IMR-90 (cell line): ENCODE measurements around the gene SYCE3. TPM values are rescaled to one million over a fixed set of nuclear protein-coding genes. Genes with fewer than 3 reads are reported as not detected.

Experiments used
- ATAC-seq: fragments of 200-7000 bp; cut with Tn5 transposase; 2 replicates; pipeline ENCODE4 v1.9.1; 2020; ENCODE audit warnings: low read depth, mild to moderate bottlenecking, moderate library complexity
- BruUV-seq: library from RNA; stranded (reverse); fragments of 400-500 nt; replicated peaks from 2 replicates; lab custom pipeline; 2021; lab: Mats Ljungman, UMichigan
- CTCF ChIA-PET: fragments of 300-600 bp; formaldehyde crosslinking; extraction: SDS; loops from one replicate; lab custom pipeline; 2021; ENCODE audit warnings: antibody characterized with exemption; lab: Yijun Ruan, JAX
- POLR2A ChIA-PET: fragments of 300-600 bp; sonication (Branson Sonifier 250); formaldehyde crosslinking; loops from one replicate; lab custom pipeline; 2022; ENCODE audit warnings: antibody characterized with exemption; ENCODE audit not compliant: unreplicated experiment; lab: Charles Lee
- DNase-seq: peaks from one replicate; pipeline ENCODE4 v3.0.0; 2013
- H2AFZ ChIP-seq: replicated peaks from 2 replicates; pipeline ENCODE3; 2013; ENCODE audit warnings: low read length, mild to moderate bottlenecking; ENCODE audit not compliant: poor library complexity
- H2AK5ac ChIP-seq: 2 replicates; pipeline ENCODE4 v1.6.1; 2013; ENCODE audit warnings: low read depth, low read length, inconsistent platforms
- H2AK9ac ChIP-seq: replicated peaks from 2 replicates; pipeline ENCODE3; 2013; ENCODE audit warnings: mild to moderate bottlenecking, low read depth, low read length, moderate library complexity; ENCODE audit not compliant: poor library complexity
- H2BK120ac ChIP-seq: 2 replicates; pipeline ENCODE4 v1.6.1; 2013; ENCODE audit warnings: low read depth, low read length, inconsistent platforms
- H2BK15ac ChIP-seq: 3 replicates; pipeline ENCODE4 v1.6.1; 2013; ENCODE audit warnings: low read depth, low read length, inconsistent platforms
- H2BK20ac ChIP-seq: 2 replicates; pipeline ENCODE4 v1.6.1; 2013; ENCODE audit warnings: low read depth, mild to moderate bottlenecking, inconsistent platforms, low read length, moderate library complexity
- H2BK5ac ChIP-seq: 2 replicates; pipeline ENCODE4 v1.6.1; 2013; ENCODE audit warnings: mild to moderate bottlenecking, low read depth, low read length, inconsistent platforms; ENCODE audit not compliant: poor library complexity, severe bottlenecking
- H3K14ac ChIP-seq: replicated peaks from 2 replicates; pipeline ENCODE4 v1.6.1; 2013; ENCODE audit warnings: low read depth, low read length, inconsistent platforms
- H3K18ac ChIP-seq: 2 replicates; pipeline ENCODE4 v1.6.1; 2013; ENCODE audit warnings: low read depth, low read length, control low read depth
- H3K23ac ChIP-seq: 2 replicates; pipeline ENCODE4 v1.6.1; 2013; ENCODE audit warnings: low read depth, low read length, inconsistent platforms
- H3K27ac ChIP-seq: 2 replicates; pipeline ENCODE4 v1.5.1; 2013; ENCODE audit warnings: mild to moderate bottlenecking, control low read depth, low read length; ENCODE audit not compliant: insufficient read depth
- H3K27me3 ChIP-seq: 2 replicates; pipeline ENCODE4 v1.6.1; 2013; ENCODE audit warnings: low read length; ENCODE audit not compliant: control insufficient read depth, insufficient read depth
- H3K36me3 ChIP-seq: 2 replicates; pipeline ENCODE4 v1.6.1; 2013; ENCODE audit warnings: low read length, mixed read lengths; ENCODE audit not compliant: control insufficient read depth, insufficient read depth
- H3K4ac ChIP-seq: 2 replicates; pipeline ENCODE4 v1.6.1; 2013; ENCODE audit warnings: low read depth, low read length, inconsistent platforms
- H3K4me1 ChIP-seq: 2 replicates; pipeline ENCODE4 v1.6.1; 2013; ENCODE audit warnings: low read length, mixed read lengths; ENCODE audit not compliant: control insufficient read depth, insufficient read depth
- H3K4me2 ChIP-seq: 2 replicates; pipeline ENCODE4 v1.6.1; 2013; ENCODE audit warnings: low read depth, mild to moderate bottlenecking, control low read depth, low read length, moderate library complexity
- H3K4me3 ChIP-seq: 2 replicates; pipeline ENCODE4 v1.5.1; 2013; ENCODE audit warnings: low read depth, mild to moderate bottlenecking, control low read depth, low read length, moderate library complexity; ENCODE audit not compliant: insufficient read depth
- H3K56ac ChIP-seq: 2 replicates; pipeline ENCODE4 v1.6.1; 2013; ENCODE audit warnings: low read length, inconsistent platforms; ENCODE audit not compliant: insufficient read depth; ENCODE audit errors: extremely low read depth
- H3K79me1 ChIP-seq, 2 experiments: 2 replicates each; pipeline ENCODE4 v1.6.1; 2013; ENCODE audit warnings: low read length in 2 of 2, inconsistent platforms in 1 of 2, low read depth in 1 of 2
- H3K9ac ChIP-seq: 2 replicates; pipeline ENCODE4 v1.6.1; 2013; ENCODE audit warnings: low read depth, low read length, control low read depth
- H3K9me1 ChIP-seq: 2 replicates; pipeline ENCODE4 v1.6.1; 2013; ENCODE audit warnings: low read length, inconsistent platforms; ENCODE audit not compliant: insufficient read depth
- H3K9me3 ChIP-seq: 2 replicates; pipeline ENCODE4 v1.6.1; 2013; ENCODE audit warnings: low read length; ENCODE audit not compliant: control insufficient read depth, insufficient read depth
- H4K20me1 ChIP-seq: 2 replicates; pipeline ENCODE4 v1.6.1; 2013; ENCODE audit warnings: low read length, inconsistent platforms; ENCODE audit not compliant: insufficient read depth
- H4K5ac ChIP-seq: 2 replicates; pipeline ENCODE4 v1.6.1; 2013; ENCODE audit warnings: mild to moderate bottlenecking, low read depth, low read length, control low read depth
- H4K8ac ChIP-seq, 2 experiments: 2 replicates each; pipeline ENCODE4 v1.6.1; 2013; ENCODE audit warnings: low read depth in 2 of 2, low read length in 2 of 2, control low read depth in 1 of 2, inconsistent platforms in 1 of 2
- H4K91ac ChIP-seq: 2 replicates; pipeline ENCODE4 v1.6.1; 2013; ENCODE audit warnings: low read depth, low read length, inconsistent platforms; ENCODE audit not compliant: insufficient read depth
- BHLHE40 ChIP-seq: fragments of 150-350 bp; IDR thresholded peaks from 2 replicates; pipeline ENCODE4 v1.6.1; 2016; ENCODE audit warnings: mild to moderate bottlenecking, low read depth, low read length
- CEBPB ChIP-seq: IDR thresholded peaks from 2 replicates; pipeline ENCODE4 v1.6.1; 2012; ENCODE audit warnings: low read depth, low read length, improper control_type of control experiment
- CHD1 ChIP-seq: IDR thresholded peaks from 2 replicates; pipeline ENCODE4 v1.6.1; 2012; ENCODE audit warnings: low read depth, low read length, improper control_type of control experiment
- FOS ChIP-seq: fragments of 150-350 bp; IDR thresholded peaks from 2 replicates; pipeline ENCODE4 v1.6.1; 2016; ENCODE audit warnings: low read depth, low read length
- MAFK ChIP-seq: IDR thresholded peaks from 2 replicates; pipeline ENCODE4 v1.6.1; 2012; ENCODE audit warnings: low read depth, low read length, improper control_type of control experiment
- MAZ ChIP-seq: IDR thresholded peaks from 2 replicates; pipeline ENCODE4 v1.6.1; 2012; ENCODE audit warnings: low read depth, mild to moderate bottlenecking, low read length, improper control_type of control experiment, moderate library complexity, borderline replicate concordance
- MXI1 ChIP-seq: IDR thresholded peaks from 2 replicates; pipeline ENCODE4 v1.6.1; 2012; ENCODE audit warnings: low read depth, mild to moderate bottlenecking, low read length, moderate library complexity, borderline replicate concordance
- NFE2L2 ChIP-seq: fragments of 150-350 bp; IDR thresholded peaks from 2 replicates; pipeline ENCODE4 v1.6.1; 2016; ENCODE audit warnings: low read depth, mild to moderate bottlenecking, low read length
- POLR2A ChIP-seq: IDR thresholded peaks from 2 replicates; pipeline ENCODE4 v1.6.1; 2012; ENCODE audit warnings: mild to moderate bottlenecking, low read depth, low read length
- RAD21 ChIP-seq: IDR thresholded peaks from 2 replicates; pipeline ENCODE4 v1.6.1; 2012; ENCODE audit warnings: low read length, improper control_type of control experiment
- RFX5 ChIP-seq: IDR thresholded peaks from 2 replicates; pipeline ENCODE4 v1.8.0; 2012; ENCODE audit warnings: low read depth, mild to moderate bottlenecking, low read length, moderate library complexity
- SMC3 ChIP-seq: fragments of 150-350 bp; IDR thresholded peaks from 2 replicates; pipeline ENCODE4 v1.6.1; 2016; ENCODE audit warnings: low read depth, mild to moderate bottlenecking, antibody characterized with exemption, low read length, moderate library complexity
- WGBS, 2 experiments: methylation state at CpG; one replicate each; pipeline versions ENCODE4 v1.1.5 to v1.1.7; 2013; ENCODE audit warnings: missing lambda C conversion rate in 2 of 2; ENCODE audit not compliant: insufficient read length in 1 of 2; ENCODE audit errors: extremely low coverage in 2 of 2; 5-methylcytosine and 5-hydroxymethylcytosine counted together
- dilution Hi-C: fragments of 300-500 bp; cut with HindIII; formaldehyde crosslinking; loops from one replicate; pipeline ENCODE4 v1.14.3; 2018; ENCODE audit warnings: low sequenced_read_pairs; ENCODE audit not compliant: unreplicated experiment
- in situ Hi-C: fragments of 300-500 bp; cut with MboI; formaldehyde crosslinking; loops from 3 replicates; pipeline ENCODE4 v1.14.3; 2019; ENCODE audit warnings: low sequenced_read_pairs, inconsistent platforms, mixed read lengths
- intact Hi-C: fragments of 100-400 bp; cut with micrococcal nuclease; formaldehyde crosslinking; loops from 2 replicates; pipeline ENCODE4 v1.10.0; 2022
- polyA plus RNA-seq, 3 experiments: library from polyadenylated mRNA; depleted of rRNA; stranded (reverse); fragments of >200 nt; gene quantifications; 2 replicates each; pipeline ENCODE4 v1.2.3, GENCODE V29; 2012; ENCODE audit warnings: low replicate concordance in 1 of 3
- total RNA-seq: library from RNA; depleted of rRNA; stranded (reverse); fragments of >200 nt; gene quantifications from 2 replicates; pipeline ENCODE4 v1.2.3, GENCODE V29; 2012
- TF ChIP-seq, protein P1 (sequence below): conservative IDR thresholded peaks from 2 replicates; pipeline ENCODE4 v1.5.1; 2012; ENCODE audit warnings: mild to moderate bottlenecking, low read depth, low read length, improper control_type of control experiment
- TF ChIP-seq, protein P2 (sequence below): fragments of 150-350 bp; IDR thresholded peaks from 2 replicates; pipeline ENCODE4 v1.6.1; 2017; ENCODE audit warnings: mild to moderate bottlenecking, antibody characterized with exemption, low read length, low read depth
- TF ChIP-seq, protein P3 (sequence below): fragments of 150-350 bp; IDR thresholded peaks from 2 replicates; pipeline ENCODE4 v1.6.1; 2016; ENCODE audit warnings: low read depth, mild to moderate bottlenecking, low read length, moderate library complexity, borderline replicate concordance

The SYCE3 gene
- total and polyA plus RNA-seq, 2 of the 4 experiments (the other 2 are of a cell fraction), result not detected

DNA sequence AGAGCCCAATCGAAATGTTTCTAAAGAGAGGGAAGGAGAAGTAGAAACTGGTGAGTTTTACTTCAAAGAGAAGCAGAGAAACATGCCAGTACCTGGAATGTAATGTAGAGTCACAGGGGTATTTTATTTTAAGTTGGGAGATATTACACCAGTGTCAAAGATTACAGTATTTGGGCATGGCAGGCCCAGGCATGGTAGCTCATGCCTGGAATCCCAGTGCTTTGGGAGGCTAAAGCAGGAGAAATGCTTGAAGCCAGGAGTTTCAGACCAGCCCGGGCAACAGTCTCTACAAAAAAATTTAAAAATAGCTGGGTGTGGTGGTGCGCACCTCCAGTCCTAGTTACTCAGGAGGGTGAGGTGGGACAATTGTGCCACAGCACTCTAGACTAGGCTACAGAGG lies 2.7 kb downstream of the SYCE3 start:
- H2BK15ac ChIP-seq, result no peak overlapping the region
- no peak overlapping the region for H3K23ac ChIP-seq
- H2BK5ac ChIP-seq, result no peak overlapping the region
- no peak for ATAC-seq
- DNase-seq, result no peak
- POLR2A ChIA-PET, result no interaction called here
- CTCF ChIA-PET, result interaction anchor here (0.6 to 1.2 kb wide), 3 partner anchors 51 to 87 kb away, joined by 3 to 4 read pairs (median 3); no protein-coding TSS in a partner anchor
- no peak overlapping the region for H3K4me2 ChIP-seq
- peaks cover 31% of the 10 kb centered on the region for H3K27me3 ChIP-seq
- H2BK120ac ChIP-seq, result no peak overlapping the region
- H3K14ac ChIP-seq, result no peak overlapping the region
- no peak overlapping the region for H3K18ac ChIP-seq
- no peaks in the 10 kb centered on the region for H3K79me1 ChIP-seq
- no peak overlapping the region for H2AK9ac ChIP-seq
- 0 out of 2 replicates have a peak, but pooled peaks cover 4% of the 10 kb centered on the region for H3K9me1 ChIP-seq
- H3K27ac ChIP-seq, result no peak overlapping the region
- H2AK5ac ChIP-seq, result no peak overlapping the region
- WGBS, 2 experiments, result no CpG with 5 or more reads among the region's 3 CpGs
- in situ Hi-C loops (no loop called here), dilution Hi-C loops (no loop called here), intact Hi-C loops (no loop called here)
- H3K9me3 ChIP-seq, result no peaks in the 10 kb centered on the region
- no peak overlapping the region for H4K91ac ChIP-seq
- no peak overlapping the region for H3K4ac ChIP-seq
- BruUV-seq, result no TSS peak
- no peak overlapping the region for H3K4me3 ChIP-seq
- no peak for TF ChIP-seq FOS
- TF ChIP-seq, protein P1, sequence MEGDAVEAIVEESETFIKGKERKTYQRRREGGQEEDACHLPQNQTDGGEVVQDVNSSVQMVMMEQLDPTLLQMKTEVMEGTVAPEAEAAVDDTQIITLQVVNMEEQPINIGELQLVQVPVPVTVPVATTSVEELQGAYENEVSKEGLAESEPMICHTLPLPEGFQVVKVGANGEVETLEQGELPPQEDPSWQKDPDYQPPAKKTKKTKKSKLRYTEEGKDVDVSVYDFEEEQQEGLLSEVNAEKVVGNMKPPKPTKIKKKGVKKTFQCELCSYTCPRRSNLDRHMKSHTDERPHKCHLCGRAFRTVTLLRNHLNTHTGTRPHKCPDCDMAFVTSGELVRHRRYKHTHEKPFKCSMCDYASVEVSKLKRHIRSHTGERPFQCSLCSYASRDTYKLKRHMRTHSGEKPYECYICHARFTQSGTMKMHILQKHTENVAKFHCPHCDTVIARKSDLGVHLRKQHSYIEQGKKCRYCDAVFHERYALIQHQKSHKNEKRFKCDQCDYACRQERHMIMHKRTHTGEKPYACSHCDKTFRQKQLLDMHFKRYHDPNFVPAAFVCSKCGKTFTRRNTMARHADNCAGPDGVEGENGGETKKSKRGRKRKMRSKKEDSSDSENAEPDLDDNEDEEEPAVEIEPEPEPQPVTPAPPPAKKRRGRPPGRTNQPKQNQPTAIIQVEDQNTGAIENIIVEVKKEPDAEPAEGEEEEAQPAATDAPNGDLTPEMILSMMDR, result no peak
- no peak for TF ChIP-seq NFE2L2
- no peak for TF ChIP-seq MAZ
- TF ChIP-seq BHLHE40, result no peak
- no peak for TF ChIP-seq MXI1
- no peak for TF ChIP-seq RFX5
- TF ChIP-seq SMC3, result no peak
- no peak for TF ChIP-seq MAFK
- TF ChIP-seq, protein P2, sequence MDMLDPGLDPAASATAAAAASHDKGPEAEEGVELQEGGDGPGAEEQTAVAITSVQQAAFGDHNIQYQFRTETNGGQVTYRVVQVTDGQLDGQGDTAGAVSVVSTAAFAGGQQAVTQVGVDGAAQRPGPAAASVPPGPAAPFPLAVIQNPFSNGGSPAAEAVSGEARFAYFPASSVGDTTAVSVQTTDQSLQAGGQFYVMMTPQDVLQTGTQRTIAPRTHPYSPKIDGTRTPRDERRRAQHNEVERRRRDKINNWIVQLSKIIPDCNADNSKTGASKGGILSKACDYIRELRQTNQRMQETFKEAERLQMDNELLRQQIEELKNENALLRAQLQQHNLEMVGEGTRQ, result no peak
- no peak for TF ChIP-seq CEBPB
- no peak for TF ChIP-seq CHD1
- no peak for TF ChIP-seq POLR2A
- TF ChIP-seq RAD21, result no peak
- TF ChIP-seq, protein P3, sequence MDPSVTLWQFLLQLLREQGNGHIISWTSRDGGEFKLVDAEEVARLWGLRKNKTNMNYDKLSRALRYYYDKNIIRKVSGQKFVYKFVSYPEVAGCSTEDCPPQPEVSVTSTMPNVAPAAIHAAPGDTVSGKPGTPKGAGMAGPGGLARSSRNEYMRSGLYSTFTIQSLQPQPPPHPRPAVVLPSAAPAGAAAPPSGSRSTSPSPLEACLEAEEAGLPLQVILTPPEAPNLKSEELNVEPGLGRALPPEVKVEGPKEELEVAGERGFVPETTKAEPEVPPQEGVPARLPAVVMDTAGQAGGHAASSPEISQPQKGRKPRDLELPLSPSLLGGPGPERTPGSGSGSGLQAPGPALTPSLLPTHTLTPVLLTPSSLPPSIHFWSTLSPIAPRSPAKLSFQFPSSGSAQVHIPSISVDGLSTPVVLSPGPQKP, result no peak
- H4K8ac ChIP-seq, result no peak overlapping the region
- H3K36me3 ChIP-seq, result no peaks in the 10 kb centered on the region
- H3K56ac ChIP-seq, result no peak overlapping the region
- no peaks in the 10 kb centered on the region for H3K4me1 ChIP-seq
- H2AFZ ChIP-seq, result no peak overlapping the region
- H2BK20ac ChIP-seq, result no peak overlapping the region
- H3K9ac ChIP-seq, result no peak overlapping the region
- no peaks in the 10 kb centered on the region for H4K20me1 ChIP-seq
- no peak overlapping the region for H4K5ac ChIP-seq
